LNCaP clone FGC (cell line): ENCODE measurements around the gene EOGT.

ENCODE experiments used
- DNase-seq: peaks from one replicate; pipeline ENCODE4 v3.0.0-alpha.2; 2011; ENCODE audit warnings: low read depth
- H3K4me3 ChIP-seq: 2 replicates; pipeline ENCODE4 v1.5.1; 2011; ENCODE audit warnings: mild to moderate bottlenecking, low read depth, low read length, control low read depth
- TF ChIP-seq, protein P1 (sequence below): IDR thresholded peaks from 2 replicates; pipeline ENCODE4 v1.5.1; 2012; ENCODE audit warnings: mild to moderate bottlenecking; ENCODE audit not compliant: control insufficient read depth, insufficient read depth; ENCODE audit errors: extremely low read depth

Gene EOGT

DNA sequence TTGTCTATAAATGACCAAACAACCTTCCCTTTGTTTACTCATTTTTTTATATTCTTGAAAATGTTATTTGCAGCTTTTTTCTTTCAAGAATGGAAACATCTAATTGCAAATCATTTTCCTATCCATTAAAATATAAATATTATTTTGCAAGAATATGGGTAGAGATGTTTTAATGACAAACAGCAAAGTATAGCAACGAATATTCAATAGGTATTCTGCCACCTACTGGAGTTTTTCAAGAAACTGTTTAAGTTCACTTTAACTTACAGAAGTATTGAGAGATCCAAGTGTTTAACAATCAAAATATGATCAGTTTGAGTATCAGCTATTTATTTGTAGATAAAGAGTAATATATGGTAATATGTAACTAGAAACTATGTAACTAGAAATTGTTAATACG, 6.9 kb upstream of the EOGT start:
- DNase-seq: no peak
- no peak overlapping the region for H3K4me3 ChIP-seq
- TF ChIP-seq, protein P1, sequence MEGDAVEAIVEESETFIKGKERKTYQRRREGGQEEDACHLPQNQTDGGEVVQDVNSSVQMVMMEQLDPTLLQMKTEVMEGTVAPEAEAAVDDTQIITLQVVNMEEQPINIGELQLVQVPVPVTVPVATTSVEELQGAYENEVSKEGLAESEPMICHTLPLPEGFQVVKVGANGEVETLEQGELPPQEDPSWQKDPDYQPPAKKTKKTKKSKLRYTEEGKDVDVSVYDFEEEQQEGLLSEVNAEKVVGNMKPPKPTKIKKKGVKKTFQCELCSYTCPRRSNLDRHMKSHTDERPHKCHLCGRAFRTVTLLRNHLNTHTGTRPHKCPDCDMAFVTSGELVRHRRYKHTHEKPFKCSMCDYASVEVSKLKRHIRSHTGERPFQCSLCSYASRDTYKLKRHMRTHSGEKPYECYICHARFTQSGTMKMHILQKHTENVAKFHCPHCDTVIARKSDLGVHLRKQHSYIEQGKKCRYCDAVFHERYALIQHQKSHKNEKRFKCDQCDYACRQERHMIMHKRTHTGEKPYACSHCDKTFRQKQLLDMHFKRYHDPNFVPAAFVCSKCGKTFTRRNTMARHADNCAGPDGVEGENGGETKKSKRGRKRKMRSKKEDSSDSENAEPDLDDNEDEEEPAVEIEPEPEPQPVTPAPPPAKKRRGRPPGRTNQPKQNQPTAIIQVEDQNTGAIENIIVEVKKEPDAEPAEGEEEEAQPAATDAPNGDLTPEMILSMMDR: peak; percentile 42

DNA sequence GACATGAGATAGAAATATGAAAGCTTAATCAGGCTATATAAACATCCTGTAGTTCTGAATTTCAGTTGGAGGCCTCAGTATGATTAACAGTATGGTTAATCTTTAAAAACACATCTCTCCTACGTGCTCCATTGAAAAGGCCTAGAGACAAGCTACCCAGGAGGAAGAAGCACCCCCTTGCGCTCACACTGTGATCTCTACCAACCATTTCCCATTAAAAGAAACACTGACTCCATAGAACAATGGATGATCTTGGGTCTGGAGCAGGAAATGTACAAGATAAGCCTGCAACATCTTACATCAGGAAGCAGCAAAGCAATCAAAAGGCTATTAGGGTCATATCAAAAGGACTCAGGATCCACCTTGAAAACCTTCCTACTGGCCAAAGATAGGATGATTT, 3.4 kb upstream of the EOGT start:
- TF ChIP-seq, protein P1: no peak
- DNase-seq: no peak
- no peak overlapping the region for H3K4me3 ChIP-seq

DNA sequence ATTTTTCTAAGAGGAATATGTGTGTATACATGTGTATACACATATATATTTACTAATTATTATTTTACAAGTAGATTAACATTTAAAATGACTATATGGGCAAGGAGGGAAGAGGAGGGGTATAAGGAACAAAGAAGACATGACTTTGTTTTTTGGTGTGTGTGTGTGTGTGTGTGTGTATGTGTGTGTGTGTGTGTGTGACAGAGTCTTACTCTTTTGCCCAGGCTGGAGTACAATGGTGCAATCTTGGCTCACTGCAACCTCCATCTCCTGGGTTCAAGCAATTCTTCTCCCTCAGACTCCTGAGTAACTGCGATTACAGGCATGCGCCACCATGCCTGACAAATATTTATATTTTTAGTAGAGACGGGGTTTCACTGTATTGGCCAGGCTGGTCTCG, 2.6 kb upstream of the EOGT start:
- no peak overlapping the region for H3K4me3 ChIP-seq
- DNase-seq: no peak
- TF ChIP-seq, protein P1: no peak

DNA sequence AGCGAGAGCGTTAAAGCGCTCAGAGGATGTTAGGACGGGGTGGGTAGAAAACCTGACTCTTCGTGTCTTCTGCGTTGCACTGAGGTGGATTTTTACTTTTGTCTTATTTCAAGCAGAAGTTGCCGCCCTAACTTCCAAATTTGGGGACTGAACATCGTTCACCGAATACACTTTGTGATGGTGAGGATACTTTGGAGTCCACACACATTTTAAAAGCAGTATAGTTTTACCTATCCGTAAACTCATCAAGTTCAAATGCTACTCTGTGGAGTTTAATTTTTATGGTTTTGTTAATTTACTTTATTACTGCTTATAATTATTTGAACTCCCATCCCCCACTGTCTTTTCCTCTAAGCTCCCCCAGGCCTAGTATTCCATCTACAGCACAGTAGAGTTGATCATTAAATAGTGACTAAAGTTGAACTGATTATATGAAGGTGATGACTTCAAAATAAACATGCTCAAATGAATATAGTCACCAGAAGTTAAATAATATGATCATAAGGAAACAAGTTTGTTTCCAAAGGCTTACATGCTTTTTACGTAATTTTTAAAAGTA, 617 bp upstream of the EOGT start:
- H3K4me3 ChIP-seq: peak overlapping the region; percentile 71
- TF ChIP-seq, protein P1: no peak
- DNase-seq: no peak

DNA sequence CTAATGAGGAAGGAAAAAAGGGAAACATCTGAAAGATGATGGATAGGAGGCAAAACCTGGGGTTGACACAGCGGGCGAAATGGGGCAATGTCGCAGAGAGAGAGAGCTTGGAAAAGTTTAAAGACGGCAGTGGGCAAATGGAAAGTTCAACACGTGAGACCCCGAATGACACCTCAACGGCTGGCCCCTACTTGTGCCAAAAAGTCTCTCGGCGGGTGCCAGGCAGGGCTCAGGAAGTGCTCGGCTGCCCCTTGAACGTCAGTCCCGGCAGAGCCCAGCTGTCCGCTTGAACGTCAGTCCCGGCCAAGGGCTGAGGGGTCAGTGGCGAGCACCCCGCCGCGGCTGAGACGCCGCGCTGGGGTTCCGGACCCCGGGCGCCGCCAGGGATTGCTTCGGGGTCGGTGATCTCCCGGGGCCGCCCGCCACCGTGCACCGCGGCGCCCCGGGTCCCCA, 658 bp downstream of the EOGT start:
- no peak for DNase-seq
- TF ChIP-seq, protein P1: no peak
- H3K4me3 ChIP-seq: peak overlapping the region; percentile 71

DNA sequence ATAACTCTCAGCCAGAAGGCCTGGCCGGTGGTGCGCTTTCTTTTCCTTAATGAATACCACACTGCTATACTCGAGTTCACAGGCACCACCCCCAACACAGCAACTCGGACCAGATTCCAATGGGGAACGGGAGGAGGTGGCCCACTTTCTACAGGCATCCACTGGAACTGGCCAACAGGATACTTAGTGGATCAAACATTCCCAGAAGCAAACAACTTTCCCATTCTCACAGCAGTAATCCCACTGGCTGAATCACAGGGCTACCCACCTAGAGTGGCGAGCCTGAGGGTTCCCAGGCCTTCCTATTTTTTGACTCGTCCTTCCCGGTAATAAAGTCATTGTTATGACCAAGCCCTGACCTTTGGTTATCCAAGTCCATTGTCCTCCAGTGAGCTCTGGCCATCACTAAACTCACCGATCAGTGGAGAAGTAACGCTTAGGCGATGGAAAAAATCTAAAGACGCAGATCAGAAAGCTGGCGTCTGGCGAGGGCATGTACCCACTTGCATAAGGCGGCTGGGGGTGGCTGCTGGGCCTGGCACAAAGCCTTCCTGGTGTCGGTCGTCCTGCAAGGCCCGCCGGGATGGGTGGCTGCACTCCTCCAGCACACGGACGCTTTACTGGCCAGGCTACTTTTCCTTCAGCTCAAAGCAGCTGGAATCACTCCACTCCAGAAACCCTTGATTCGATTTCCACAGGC, 1.2 kb downstream of the EOGT start:
- H3K4me3 ChIP-seq: peak overlapping the region; percentile 71
- TF ChIP-seq, protein P1: no peak

More for the DNA sequence above, 1.2 kb downstream of the EOGT start:
- DNase-seq: no peak
